MCF 10A (cell line): ENCODE data around the gene NFKB2. TPM values are rescaled to one million over a fixed set of nuclear protein-coding genes. Genes with fewer than 3 reads are reported as not detected.
A peak's percentile ranks its signal among the peaks of the same experiment; 100 is the strongest.

Source experiments
- BruUV-seq: library from RNA; stranded (reverse); fragments of 400-500 nt; replicated peaks from 2 replicates; lab custom pipeline; 2021; lab: Mats Ljungman, UMichigan
- CTCF ChIA-PET: fragments of 300-600 bp; sonication (Branson Sonifier 250); formaldehyde crosslinking; extraction: SDS; loops from one replicate; lab custom pipeline; 2021; ENCODE audit warnings: antibody characterized with exemption, inconsistent platforms; lab: Yijun Ruan, JAX
- POLR2A ChIA-PET: fragments of 300-600, 350-650 bp; sonication (Branson Sonifier 250); formaldehyde crosslinking; extraction: SDS; loops from one replicate; lab custom pipeline; 2020; ENCODE audit warnings: antibody characterized with exemption, inconsistent platforms; lab: Yijun Ruan, JAX
- DNase-seq: peaks from one replicate; pipeline ENCODE4 v3.0.0-alpha.2; 2018; ENCODE audit not compliant: unreplicated experiment
- H3K27ac Mint-ChIP-seq: one replicate; pipeline ENCODE4 v1.8.0; 2022; ENCODE audit warnings: mild to moderate bottlenecking, low read depth, mixed read lengths; ENCODE audit not compliant: unreplicated experiment
- H3K27me3 Mint-ChIP-seq: one replicate; pipeline ENCODE4 v1.8.0; 2022; ENCODE audit warnings: mixed read lengths; ENCODE audit not compliant: insufficient read depth, unreplicated experiment
- H3K36me3 Mint-ChIP-seq: one replicate; pipeline ENCODE4 v1.8.0; 2022; ENCODE audit warnings: mild to moderate bottlenecking, moderate library complexity, mixed read lengths; ENCODE audit not compliant: insufficient read depth, unreplicated experiment
- H3K4me1 Mint-ChIP-seq: one replicate; pipeline ENCODE4 v1.8.0; 2022; ENCODE audit warnings: mixed read lengths; ENCODE audit not compliant: insufficient read depth, unreplicated experiment
- H3K4me3 Mint-ChIP-seq: one replicate; pipeline ENCODE4 v1.8.0; 2022; ENCODE audit warnings: mild to moderate bottlenecking, moderate library complexity, mixed read lengths; ENCODE audit not compliant: unreplicated experiment
- H3K9me3 Mint-ChIP-seq: one replicate; pipeline ENCODE4 v1.8.0; 2022; ENCODE audit warnings: mixed read lengths; ENCODE audit not compliant: unreplicated experiment
- CTCF ChIP-seq: fragments of 200-600 bp; IDR thresholded peaks from one replicate; pipeline ENCODE4 v1.8.0; 2022; ENCODE audit warnings: antibody characterized with exemption, mild to moderate bottlenecking; ENCODE audit not compliant: unreplicated experiment
- intact Hi-C: fragments of 100-400 bp; cut with micrococcal nuclease; formaldehyde crosslinking; loops from 2 replicates; pipeline ENCODE4 v1.14.1; 2022
- total RNA-seq: library from RNA; stranded (reverse); gene quantifications from 2 replicates; pipeline ENCODE4 v1.2.3, GENCODE V29; 2022

Gene NFKB2
- total RNA-seq, 1 experiment from 2014 or later = 76.2 TPM

- Mint-ChIP-seq H3K27ac (no peak overlapping the region), H3K9me3 (no peaks in the 10 kb centered on the region), H3K27me3 (no peaks in the 10 kb centered on the region), H3K4me3 (peak overlapping the region; percentile 54), H3K4me1 (peaks cover 23% of the 10 kb centered on the region), H3K36me3 (peaks cover 53% of the 10 kb centered on the region)
- POLR2A ChIA-PET = interaction anchor here (0.7 to 8.4 kb wide), 11 partner anchors 14 to 580 kb away, joined by 3 to 90 read pairs (median 5); partner anchors contain the start of genes FBXL15 and GBF1
- intact Hi-C loops = loop anchor here (1.0 kb wide), 1 partner anchor 229 kb away; no protein-coding TSS in a partner anchor
- DNase-seq = no peak
- no TSS peak for BruUV-seq
- no peak for TF ChIP-seq CTCF
- CTCF ChIA-PET = interaction anchor here (0.7 to 10.5 kb wide), 18 partner anchors 10 to 266 kb away, joined by 3 to 137 read pairs (median 6); partner anchors contain the start of genes C10orf95, FBXL15, GBF1 and NOLC1
These were observed 2.9 kb downstream of the NFKB2 start for GRCh38 chr10:102398172-102399020.

- ChIA-PET CTCF (interaction anchor here (0.6 to 10.5 kb wide), 46 partner anchors 9 to 1415 kb away, joined by 3 to 137 read pairs (median 4); partner anchors contain the start of genes C10orf95, ELOVL3, FBXL15 and GBF1), POLR2A (interaction anchor here (0.5 to 8.4 kb wide), 12 partner anchors 15 to 1865 kb away, joined by 3 to 90 read pairs (median 3); partner anchors contain the start of genes C10orf95, FBXL15 and GBF1)
- H3K27ac Mint-ChIP-seq = no peak overlapping the region
These were observed 3.9 kb downstream of the NFKB2 start for GRCh38 chr10:102399217-102400021.

GRCh38 chr10:102400076-102400475 is 4.6 kb downstream of the NFKB2 start:
- CTCF ChIA-PET = interaction anchor here (0.6 to 10.5 kb wide), 33 partner anchors 10 to 322 kb away, joined by 3 to 137 read pairs (median 4); partner anchors contain the start of genes C10orf95, ELOVL3, FBXL15 and GBF1

More at GRCh38 chr10:102399217-102400021, 3.9 kb downstream of the NFKB2 start:
- BruUV-seq = no TSS peak
- intact Hi-C loops = loop anchor here (1.0 kb wide), 1 partner anchor 230 kb away; no protein-coding TSS in a partner anchor
- TF ChIP-seq CTCF = peak; percentile 92
- peaks cover 23% of the 10 kb centered on the region for H3K4me1 Mint-ChIP-seq
- H3K4me3 Mint-ChIP-seq = peak overlapping the region; percentile 54
- peaks cover 54% of the 10 kb centered on the region for H3K36me3 Mint-ChIP-seq
- DNase-seq = peak; percentile 75
- H3K9me3 Mint-ChIP-seq = no peaks in the 10 kb centered on the region
- no peaks in the 10 kb centered on the region for H3K27me3 Mint-ChIP-seq

More at GRCh38 chr10:102400076-102400475, 4.6 kb downstream of the NFKB2 start:
- no peaks in the 10 kb centered on the region for H3K9me3 Mint-ChIP-seq
- DNase-seq = no peak
- H3K36me3 Mint-ChIP-seq = peaks cover 50% of the 10 kb centered on the region
- BruUV-seq = no TSS peak
- no peak overlapping the region for H3K4me3 Mint-ChIP-seq
- peaks cover 23% of the 10 kb centered on the region for H3K4me1 Mint-ChIP-seq
- H3K27ac Mint-ChIP-seq = no peak overlapping the region
- no peaks in the 10 kb centered on the region for H3K27me3 Mint-ChIP-seq
- intact Hi-C loops = no loop called here
- POLR2A ChIA-PET = interaction anchor here (0.5 to 8.4 kb wide), 6 partner anchors 22 to 285 kb away, joined by 3 to 90 read pairs (median 5); partner anchors contain the start of genes C10orf95 and FBXL15
- TF ChIP-seq CTCF = no peak
